ENCODE measurements around the gene SLC15A3.

DNA sequence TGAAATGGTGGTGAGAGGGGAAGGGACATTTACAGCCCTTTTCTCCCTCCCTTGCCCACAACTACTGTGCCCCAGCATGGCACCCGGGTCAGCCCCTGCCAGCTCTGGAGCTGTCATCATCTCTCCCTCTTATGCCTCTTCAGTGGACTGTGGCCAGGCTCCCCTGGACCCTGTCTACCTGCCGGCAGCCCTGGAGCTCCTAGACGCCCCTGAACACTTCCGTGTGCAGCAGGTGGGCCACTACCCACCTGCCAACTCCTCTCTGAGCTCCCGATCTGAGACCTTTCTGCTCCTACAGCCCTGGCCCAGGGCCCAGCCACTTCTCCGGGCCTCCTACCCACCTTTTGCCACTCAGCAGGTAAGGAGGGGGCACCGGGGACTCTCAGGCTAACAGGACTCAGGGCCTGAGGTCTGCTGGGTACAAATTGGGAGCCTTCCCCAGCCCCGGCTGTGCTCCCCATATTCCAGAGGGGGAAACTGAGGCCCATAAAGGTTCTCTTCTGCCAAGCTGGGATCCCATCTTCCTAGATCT is 24.8 kb downstream of the SLC15A3 start:
- TF ChIP-seq ZNF302 (tag by site-specific recombination; IDR thresholded peaks at IDR 0.05; ENCODE audit: low read depth), result no peak
- TF ChIP-seq, protein P1, sequence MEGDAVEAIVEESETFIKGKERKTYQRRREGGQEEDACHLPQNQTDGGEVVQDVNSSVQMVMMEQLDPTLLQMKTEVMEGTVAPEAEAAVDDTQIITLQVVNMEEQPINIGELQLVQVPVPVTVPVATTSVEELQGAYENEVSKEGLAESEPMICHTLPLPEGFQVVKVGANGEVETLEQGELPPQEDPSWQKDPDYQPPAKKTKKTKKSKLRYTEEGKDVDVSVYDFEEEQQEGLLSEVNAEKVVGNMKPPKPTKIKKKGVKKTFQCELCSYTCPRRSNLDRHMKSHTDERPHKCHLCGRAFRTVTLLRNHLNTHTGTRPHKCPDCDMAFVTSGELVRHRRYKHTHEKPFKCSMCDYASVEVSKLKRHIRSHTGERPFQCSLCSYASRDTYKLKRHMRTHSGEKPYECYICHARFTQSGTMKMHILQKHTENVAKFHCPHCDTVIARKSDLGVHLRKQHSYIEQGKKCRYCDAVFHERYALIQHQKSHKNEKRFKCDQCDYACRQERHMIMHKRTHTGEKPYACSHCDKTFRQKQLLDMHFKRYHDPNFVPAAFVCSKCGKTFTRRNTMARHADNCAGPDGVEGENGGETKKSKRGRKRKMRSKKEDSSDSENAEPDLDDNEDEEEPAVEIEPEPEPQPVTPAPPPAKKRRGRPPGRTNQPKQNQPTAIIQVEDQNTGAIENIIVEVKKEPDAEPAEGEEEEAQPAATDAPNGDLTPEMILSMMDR (tag by site-specific recombination; IDR thresholded peaks at IDR 0.05), result no peak
- TF ChIP-seq ZBTB7A (tag by site-specific recombination; IDR thresholded peaks at IDR 0.05; ENCODE audit: low read depth), result no peak
- no peak for TF ChIP-seq ZNF239 (tag by site-specific recombination; IDR thresholded peaks at IDR 0.05)
- TF ChIP-seq ZNF146 (tag by site-specific recombination; IDR thresholded peaks at IDR 0.05), result no peak

Data from HEK293 (cell line).